ENCODE measurements around the gene CHGA. TPM values are rescaled to one million over a fixed set of nuclear protein-coding genes. Genes with fewer than 3 reads are reported as not detected.

CHGA gene
- total RNA-seq, 2 experiments from 2014 or later: not detected

- no peak overlapping the region for H3K4me3 Mint-ChIP-seq
- no peaks in the 10 kb centered on the region for H3K9me3 Mint-ChIP-seq
- peaks cover 4% of the 10 kb centered on the region for H3K4me1 Mint-ChIP-seq
- no peaks in the 10 kb centered on the region for H3K36me3 Mint-ChIP-seq
- no peak for DNase-seq
- H3K27ac Mint-ChIP-seq: no peak overlapping the region
- H3K27me3 Mint-ChIP-seq: no peaks in the 10 kb centered on the region
These were observed 9.8 kb downstream of the CHGA start for GRCh38 chr14:92932448-92933395.

GRCh38 chr14:92933481-92933880 is 10.5 kb downstream of the CHGA start:
- Mint-ChIP-seq H3K9me3 (no peaks in the 10 kb centered on the region), H3K4me3 (no peak overlapping the region), H3K4me1 (peaks cover 4% of the 10 kb centered on the region), H3K27ac (no peak overlapping the region), H3K36me3 (no peaks in the 10 kb centered on the region), H3K27me3 (no peaks in the 10 kb centered on the region)
- DNase-seq: no peak

- Mint-ChIP-seq H3K36me3 (no peaks in the 10 kb centered on the region), H3K27ac (no peak overlapping the region), H3K27me3 (no peaks in the 10 kb centered on the region), H3K9me3 (no peaks in the 10 kb centered on the region), H3K4me1 (peaks cover 4% of the 10 kb centered on the region), H3K4me3 (no peak overlapping the region)
- no peak for DNase-seq
These were observed 11.5 kb downstream of the CHGA start for GRCh38 chr14:92934196-92935085.

- Mint-ChIP-seq H3K27ac (no peak overlapping the region), H3K4me1 (peaks cover 4% of the 10 kb centered on the region), H3K9me3 (no peaks in the 10 kb centered on the region), H3K36me3 (no peaks in the 10 kb centered on the region), H3K27me3 (no peaks in the 10 kb centered on the region), H3K4me3 (no peak overlapping the region)
- no peak for DNase-seq
These were observed 12.5 kb downstream of the CHGA start for GRCh38 chr14:92935446-92935845.

- H3K9me3 Mint-ChIP-seq: no peaks in the 10 kb centered on the region
- no peak overlapping the region for H3K4me3 Mint-ChIP-seq
- no peak overlapping the region for H3K27ac Mint-ChIP-seq
- no peak for DNase-seq
- no peaks in the 10 kb centered on the region for H3K36me3 Mint-ChIP-seq
- H3K27me3 Mint-ChIP-seq: no peaks in the 10 kb centered on the region
- peaks cover 4% of the 10 kb centered on the region for H3K4me1 Mint-ChIP-seq
These were observed 13.1 kb downstream of the CHGA start for GRCh38 chr14:92936085-92936484.

GRCh38 chr14:92937051-92937937 is 14.3 kb downstream of the CHGA start:
- H3K27ac Mint-ChIP-seq: no peak overlapping the region
- peaks cover 4% of the 10 kb centered on the region for H3K4me1 Mint-ChIP-seq
- DNase-seq: peak; percentile 22
- no peak overlapping the region for H3K4me3 Mint-ChIP-seq
- H3K36me3 Mint-ChIP-seq: no peaks in the 10 kb centered on the region
- H3K9me3 Mint-ChIP-seq: no peaks in the 10 kb centered on the region
- H3K27me3 Mint-ChIP-seq: no peaks in the 10 kb centered on the region

- Mint-ChIP-seq H3K4me1 (peaks cover 4% of the 10 kb centered on the region), H3K4me3 (no peak overlapping the region), H3K27me3 (no peaks in the 10 kb centered on the region), H3K27ac (no peak overlapping the region), H3K9me3 (no peaks in the 10 kb centered on the region), H3K36me3 (no peaks in the 10 kb centered on the region)
- no peak for DNase-seq
These were observed 15.4 kb downstream of the CHGA start for GRCh38 chr14:92938235-92938875.

- Mint-ChIP-seq H3K27ac (no peak overlapping the region), H3K9me3 (no peaks in the 10 kb centered on the region), H3K36me3 (no peaks in the 10 kb centered on the region), H3K4me1 (peaks cover 4% of the 10 kb centered on the region), H3K4me3 (no peak overlapping the region), H3K27me3 (no peaks in the 10 kb centered on the region)
- DNase-seq: no peak
These were observed 16.1 kb downstream of the CHGA start for GRCh38 chr14:92938890-92939671.

GRCh38 chr14:92939699-92940098 is 16.7 kb downstream of the CHGA start:
- Mint-ChIP-seq H3K27me3 (no peaks in the 10 kb centered on the region), H3K9me3 (no peaks in the 10 kb centered on the region), H3K4me3 (no peak overlapping the region), H3K27ac (no peak overlapping the region), H3K36me3 (no peaks in the 10 kb centered on the region), H3K4me1 (peaks cover 4% of the 10 kb centered on the region)
- no peak for DNase-seq

GRCh38 chr14:92940543-92940942 is 17.6 kb downstream of the CHGA start:
- no peaks in the 10 kb centered on the region for H3K36me3 Mint-ChIP-seq
- no peaks in the 10 kb centered on the region for H3K9me3 Mint-ChIP-seq
- DNase-seq: no peak
- H3K27ac Mint-ChIP-seq: no peak overlapping the region
- peaks cover 4% of the 10 kb centered on the region for H3K4me1 Mint-ChIP-seq
- no peaks in the 10 kb centered on the region for H3K27me3 Mint-ChIP-seq
- no peak overlapping the region for H3K4me3 Mint-ChIP-seq

- Mint-ChIP-seq H3K4me1 (peaks cover 4% of the 10 kb centered on the region), H3K4me3 (no peak overlapping the region), H3K27me3 (no peaks in the 10 kb centered on the region), H3K27ac (no peak overlapping the region), H3K9me3 (no peaks in the 10 kb centered on the region), H3K36me3 (no peaks in the 10 kb centered on the region)
- no peak for DNase-seq
These were observed 18.6 kb downstream of the CHGA start for GRCh38 chr14:92941531-92941930.

- Mint-ChIP-seq H3K27me3 (no peaks in the 10 kb centered on the region), H3K36me3 (no peaks in the 10 kb centered on the region), H3K4me1 (peaks cover 3% of the 10 kb centered on the region)
These were observed 19.2 kb downstream of the CHGA start for GRCh38 chr14:92942136-92942535.

GRCh38 chr14:92942576-92942975 is 19.6 kb downstream of the CHGA start:
- no peak overlapping the region for H3K4me3 Mint-ChIP-seq
- DNase-seq: no peak
- H3K9me3 Mint-ChIP-seq: no peaks in the 10 kb centered on the region
- no peaks in the 10 kb centered on the region for H3K36me3 Mint-ChIP-seq
- H3K4me1 Mint-ChIP-seq: no peaks in the 10 kb centered on the region
- H3K27me3 Mint-ChIP-seq: no peaks in the 10 kb centered on the region
- H3K27ac Mint-ChIP-seq: no peak overlapping the region

More at GRCh38 chr14:92942136-92942535, 19.2 kb downstream of the CHGA start:
- Mint-ChIP-seq H3K27ac (no peak overlapping the region), H3K4me3 (no peak overlapping the region), H3K9me3 (no peaks in the 10 kb centered on the region)
- DNase-seq: no peak

Data from activated naive CD8-positive, alpha-beta T cell treated with anti-CD3 and anti-CD28 coated beads for 36 hours (primary cell).